K562 (cell line): Measurements from ENCODE around the gene ITPR1. TPM values are rescaled to one million over a fixed set of nuclear protein-coding genes. Genes with fewer than 3 reads are reported as not detected.

Experiments
- BDP1 ChIP-seq: IDR thresholded peaks from 3 replicates; pipeline ENCODE4 v1.6.1; 2011; ENCODE audit not compliant: insufficient read length, insufficient read depth
- CAMTA2 ChIP-seq: fragments of 250-450 bp; sonication (Bioruptor Pico); conservative IDR thresholded peaks from 2 replicates; pipeline ENCODE4 v1.5.1; 2022
- NCOA1 ChIP-seq: fragments of 450-650 bp; IDR thresholded peaks from 2 replicates; pipeline ENCODE4 v1.6.1; 2016; ENCODE audit warnings: low read depth
- SAFB2 ChIP-seq: fragments of 200-400 bp; formaldehyde crosslinking; IDR thresholded peaks from 2 replicates; pipeline ENCODE4 v1.6.1; 2018; ENCODE audit warnings: borderline replicate concordance, low read length, low read depth, moderate library complexity; ENCODE audit not compliant: severe bottlenecking
- TGIF2 ChIP-seq: sonication (generic); formaldehyde crosslinking; IDR thresholded peaks from 2 replicates; pipeline ENCODE4 v1.8.1; 2022; ENCODE audit warnings: mild to moderate bottlenecking, missing genetic modification reagents, moderate library complexity
- ZNF77 ChIP-seq: fragments of 250-450 bp; sonication (Bioruptor Pico); IDR thresholded peaks from 2 replicates; pipeline ENCODE4 v1.5.0; 2020
- polyA plus RNA-seq, 8 experiments: library from polyadenylated mRNA; depleted of rRNA in 4 of 8; stranded (reverse) in 5 of 8; unstranded in 3 of 8; fragments of >200 nt; fragmentation: Nextera tagmentation in 2 of 8; fragmentation: Illumina TruSeq in 1 of 8; extraction: Ambion mirVana in 2 of 8; extraction: Trizol in 1 of 8; gene quantifications; 2 replicates each; pipeline versions ENCODE4 v1.2.1 to v1.2.3, GENCODE V29; 2011 to 2014; ENCODE audit warnings: inconsistent platforms in 1 of 8, missing spikeins in 1 of 8
- total RNA-seq, 7 experiments: library from RNA; depleted of rRNA in 6 of 7; stranded (reverse); fragments of >200 nt in 6 of 7; fragmentation: Illumina TruSeq in 2 of 7; extraction: Trizol in 2 of 7; gene quantifications; 2 replicates each; pipeline versions ENCODE4 v1.2.1 to v1.2.3, GENCODE V29; 2011 to 2021; ENCODE audit warnings: low replicate concordance in 1 of 7
- TF ChIP-seq, protein P1 (sequence below): fragments of 450-650 bp; formaldehyde crosslinking; IDR thresholded peaks from 2 replicates; pipeline ENCODE4 v1.4.0; 2020; ENCODE audit warnings: mild to moderate bottlenecking, mixed read lengths
- TF ChIP-seq, protein P2 (sequence below), 2 experiments: fragments of 450-650 bp; IDR thresholded peaks; 2 replicates each; pipeline ENCODE4 v1.6.1; 2016; ENCODE audit warnings: mild to moderate bottlenecking in 2 of 2, borderline replicate concordance in 1 of 2, low read depth in 1 of 2, moderate library complexity in 1 of 2

ITPR1 gene
- total and polyA plus RNA-seq, 9 of the 15 experiments (the other 6 are each of a cell fraction or from before 2014, with no cell fraction given), result 22.4 to 40.0 (median 27.4) TPM

DNA sequence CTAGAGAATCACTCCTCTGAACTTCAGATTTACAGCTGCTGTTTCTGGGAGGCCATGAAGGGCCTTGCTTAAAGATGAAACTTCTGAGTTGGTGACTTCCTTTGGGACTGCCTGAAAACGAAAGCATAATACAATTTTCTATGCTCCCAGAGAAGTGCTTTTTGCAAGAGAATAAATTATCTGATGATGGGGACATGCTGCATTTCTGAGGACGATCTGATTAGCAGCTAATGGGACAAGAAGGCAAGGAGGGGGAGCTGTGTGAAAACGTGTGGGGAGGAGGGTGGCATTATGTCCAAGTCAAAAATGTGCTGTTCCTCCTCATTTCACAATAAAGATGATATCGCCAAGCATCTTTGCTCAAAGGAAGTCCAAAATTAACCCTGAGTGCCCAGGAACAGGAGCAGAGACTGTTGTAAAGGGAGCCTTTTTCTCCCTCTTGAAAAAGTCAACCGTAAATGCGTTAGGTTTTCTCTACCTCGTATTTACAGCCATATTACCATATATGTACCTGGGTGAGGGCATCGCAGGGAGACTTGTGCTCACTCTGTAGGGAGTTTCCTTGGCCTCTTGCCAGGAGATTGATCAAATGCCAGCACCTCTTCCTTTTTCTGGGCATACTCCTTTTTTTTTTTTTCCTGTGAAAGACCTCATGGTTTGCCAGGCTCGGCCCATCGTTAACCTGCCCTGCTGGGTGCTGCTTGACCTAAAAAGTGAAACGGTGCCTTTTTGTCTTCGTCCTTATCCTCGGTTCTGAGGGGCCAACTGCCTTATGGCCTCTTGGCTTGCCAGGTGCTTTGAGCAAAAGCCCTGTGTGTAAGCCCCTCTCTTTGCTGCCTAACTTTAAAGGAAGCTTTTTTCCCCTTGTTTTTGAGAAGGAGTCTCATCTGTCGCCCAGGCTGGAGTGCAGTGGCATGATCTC lies 11.5 kb downstream of the ITPR1 start (continued):
- TF ChIP-seq, protein P1, sequence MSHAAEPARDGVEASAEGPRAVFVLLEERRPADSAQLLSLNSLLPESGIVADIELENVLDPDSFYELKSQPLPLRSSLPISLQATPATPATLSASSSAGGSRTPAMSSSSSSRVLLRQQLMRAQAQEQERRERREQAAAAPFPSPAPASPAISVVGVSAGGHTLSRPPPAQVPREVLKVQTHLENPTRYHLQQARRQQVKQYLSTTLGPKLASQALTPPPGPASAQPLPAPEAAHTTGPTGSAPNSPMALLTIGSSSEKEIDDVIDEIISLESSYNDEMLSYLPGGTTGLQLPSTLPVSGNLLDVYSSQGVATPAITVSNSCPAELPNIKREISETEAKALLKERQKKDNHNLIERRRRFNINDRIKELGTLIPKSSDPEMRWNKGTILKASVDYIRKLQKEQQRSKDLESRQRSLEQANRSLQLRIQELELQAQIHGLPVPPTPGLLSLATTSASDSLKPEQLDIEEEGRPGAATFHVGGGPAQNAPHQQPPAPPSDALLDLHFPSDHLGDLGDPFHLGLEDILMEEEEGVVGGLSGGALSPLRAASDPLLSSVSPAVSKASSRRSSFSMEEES, result no peak
- TF ChIP-seq TGIF2 (CRISPR knock-in tag) (no peak), ZNF77 (CRISPR knock-in tag) (no peak), BDP1 (no peak), CAMTA2 (CRISPR knock-in tag) (no peak), NCOA1 (no peak), SAFB2 (no peak)
- TF ChIP-seq, protein P2, sequence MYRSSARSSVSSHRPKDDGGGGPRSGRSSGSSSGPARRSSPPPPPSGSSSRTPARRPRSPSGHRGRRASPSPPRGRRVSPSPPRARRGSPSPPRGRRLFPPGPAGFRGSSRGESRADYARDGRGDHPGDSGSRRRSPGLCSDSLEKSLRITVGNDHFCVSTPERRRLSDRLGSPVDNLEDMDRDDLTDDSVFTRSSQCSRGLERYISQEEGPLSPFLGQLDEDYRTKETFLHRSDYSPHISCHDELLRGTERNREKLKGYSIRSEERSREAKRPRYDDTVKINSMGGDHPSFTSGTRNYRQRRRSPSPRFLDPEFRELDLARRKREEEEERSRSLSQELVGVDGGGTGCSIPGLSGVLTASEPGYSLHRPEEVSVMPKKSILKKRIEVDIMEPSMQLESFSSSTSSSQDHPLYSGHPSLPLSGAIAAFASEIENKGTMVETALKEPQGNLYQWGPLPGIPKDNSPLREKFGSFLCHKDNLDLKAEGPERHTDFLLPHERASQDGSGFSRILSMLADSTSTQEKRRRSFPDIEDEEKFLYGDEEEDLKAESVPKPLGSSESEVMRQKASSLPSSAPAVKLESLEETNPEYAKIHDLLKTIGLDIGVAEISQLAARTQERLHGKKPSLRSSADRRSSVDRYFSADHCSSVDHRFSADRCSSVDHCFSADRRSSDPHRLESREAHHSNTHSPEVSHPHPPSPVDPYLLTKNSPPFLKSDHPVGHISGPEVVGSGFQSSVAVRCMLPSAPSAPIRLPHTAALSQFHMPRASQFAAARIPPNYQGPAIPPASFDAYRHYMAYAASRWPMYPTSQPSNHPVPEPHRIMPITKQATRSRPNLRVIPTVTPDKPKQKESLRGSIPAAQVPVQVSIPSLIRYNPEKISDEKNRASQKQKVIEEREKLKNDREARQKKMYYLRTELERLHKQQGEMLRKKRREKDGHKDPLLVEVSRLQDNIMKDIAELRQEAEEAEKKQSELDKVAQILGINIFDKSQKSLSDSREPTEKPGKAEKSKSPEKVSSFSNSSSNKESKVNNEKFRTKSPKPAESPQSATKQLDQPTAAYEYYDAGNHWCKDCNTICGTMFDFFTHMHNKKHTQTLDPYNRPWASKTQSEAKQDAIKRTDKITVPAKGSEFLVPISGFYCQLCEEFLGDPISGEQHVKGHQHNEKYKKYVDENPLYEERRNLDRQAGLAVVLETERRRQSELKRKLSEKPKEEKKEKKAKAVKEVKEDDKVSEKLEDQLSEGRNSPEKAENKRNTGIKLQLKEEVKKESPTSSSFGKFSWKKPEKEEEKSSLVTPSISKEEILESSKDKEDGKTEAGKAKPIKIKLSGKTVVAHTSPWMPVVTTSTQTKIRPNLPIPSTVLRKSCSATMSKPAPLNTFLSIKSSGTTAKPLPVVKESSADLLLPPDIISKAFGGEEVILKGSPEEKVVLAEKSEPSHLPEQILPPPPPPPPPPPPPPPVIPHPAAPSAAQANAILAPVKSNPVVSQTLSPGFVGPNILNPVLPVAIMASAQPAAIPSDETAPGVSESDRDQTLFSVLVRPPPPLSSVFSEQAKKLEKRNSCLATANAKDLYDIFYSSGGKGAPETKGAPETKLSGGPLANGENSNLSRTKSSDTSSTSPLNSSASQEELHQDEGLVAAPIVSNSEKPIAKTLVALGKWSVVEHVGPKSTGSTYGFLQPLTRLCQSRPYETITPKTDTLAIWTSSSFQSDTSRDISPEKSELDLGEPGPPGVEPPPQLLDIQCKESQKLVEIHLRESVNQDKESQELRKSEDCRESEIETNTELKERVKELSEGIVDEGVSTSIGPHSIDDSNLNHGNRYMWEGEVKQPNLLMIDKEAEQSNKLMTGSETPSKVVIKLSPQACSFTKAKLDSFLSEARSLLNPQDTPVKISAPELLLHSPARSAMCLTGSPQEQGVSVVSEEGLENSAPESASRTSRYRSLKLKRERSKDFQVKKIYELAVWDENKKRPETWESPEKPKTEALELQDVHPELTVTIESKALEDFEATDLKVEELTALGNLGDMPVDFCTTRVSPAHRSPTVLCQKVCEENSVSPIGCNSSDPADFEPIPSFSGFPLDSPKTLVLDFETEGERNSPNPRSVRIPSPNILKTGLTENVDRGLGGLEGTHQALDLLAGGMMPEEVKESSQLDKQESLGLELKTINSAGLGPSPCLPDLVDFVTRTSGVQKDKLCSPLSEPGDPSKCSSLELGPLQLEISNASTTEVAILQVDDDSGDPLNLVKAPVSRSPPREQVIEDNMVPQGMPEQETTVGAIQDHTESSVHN (IDR thresholded peaks at IDR 0.05; ENCODE audit: borderline replicate concordance in 1 of 2, low read depth in 1 of 2), result no peak
